Measurements from ENCODE around the gene KLF11. TPM values are rescaled to one million over a fixed set of nuclear protein-coding genes. Genes with fewer than 3 reads are reported as not detected.
A peak's percentile ranks its signal among the peaks of the same experiment; 100 is the strongest.

The KLF11 gene
- total RNA-seq, 1 donor from 2014 or later, result 20.8 TPM

- Histone ChIP-seq H3K9me3 (replicated peaks) (peaks cover 5% of the 10 kb centered on the region), H3K27me3 (ENCODE audit: low read depth) (no peaks in the 10 kb centered on the region), H3K4me1 (peaks cover 32% of the 10 kb centered on the region), H3K4me3 (no peak overlapping the region), H3K27ac (replicated peaks) (peak overlapping the region; percentile 91), H3K36me3 (no peaks in the 10 kb centered on the region)
- TF ChIP-seq CTCF (IDR thresholded peaks at IDR 0.05; ENCODE audit: borderline replicate concordance), result no peak
- no peak for DNase-seq
- intact Hi-C loops (cut with micrococcal nuclease), result no loop called here
Observed at GRCh38 chr2:10026940-10027569, 16.3 kb upstream of the KLF11 start.

GRCh38 chr2:10027660-10028330 is 15.6 kb upstream of the KLF11 start:
- no peak overlapping the region for H3K4me3 ChIP-seq
- intact Hi-C loops (cut with micrococcal nuclease), result no loop called here
- H3K27ac ChIP-seq (replicated peaks), result peak overlapping the region; percentile 91
- H3K36me3 ChIP-seq, result no peaks in the 10 kb centered on the region
- peaks cover 32% of the 10 kb centered on the region for H3K4me1 ChIP-seq
- TF ChIP-seq CTCF (IDR thresholded peaks at IDR 0.05; ENCODE audit: borderline replicate concordance), result no peak
- H3K9me3 ChIP-seq (replicated peaks), result peaks cover 5% of the 10 kb centered on the region
- H3K27me3 ChIP-seq (ENCODE audit: low read depth), result no peaks in the 10 kb centered on the region
- DNase-seq, result no peak

- Histone ChIP-seq H3K27ac (replicated peaks) (peak overlapping the region; percentile 91), H3K4me3 (peak overlapping the region; percentile 36), H3K36me3 (no peaks in the 10 kb centered on the region), H3K4me1 (peaks cover 36% of the 10 kb centered on the region), H3K9me3 (replicated peaks) (peaks cover 5% of the 10 kb centered on the region), H3K27me3 (ENCODE audit: low read depth) (no peaks in the 10 kb centered on the region)
- peak; percentile 18 for TF ChIP-seq CTCF (IDR thresholded peaks at IDR 0.05; ENCODE audit: borderline replicate concordance)
- intact Hi-C loops (cut with micrococcal nuclease), result no loop called here
- no peak for DNase-seq
Observed at GRCh38 chr2:10028407-10028987, 14.9 kb upstream of the KLF11 start.

- peaks cover 42% of the 10 kb centered on the region for H3K4me1 ChIP-seq
- peak overlapping the region; percentile 91 for H3K27ac ChIP-seq (replicated peaks)
- H3K27me3 ChIP-seq (ENCODE audit: low read depth), result no peaks in the 10 kb centered on the region
- peak; percentile 23 for TF ChIP-seq CTCF (IDR thresholded peaks at IDR 0.05; ENCODE audit: borderline replicate concordance)
- peaks cover 5% of the 10 kb centered on the region for H3K9me3 ChIP-seq (replicated peaks)
- peak; percentile 73 for DNase-seq
- peak overlapping the region; percentile 36 for H3K4me3 ChIP-seq
- intact Hi-C loops (cut with micrococcal nuclease), result no loop called here
- H3K36me3 ChIP-seq, result no peaks in the 10 kb centered on the region
Observed at GRCh38 chr2:10028988-10029874, 14.1 kb upstream of the KLF11 start.

- intact Hi-C loops (cut with micrococcal nuclease), result no loop called here
Observed at GRCh38 chr2:10029875-10030223, 13.5 kb upstream of the KLF11 start.

More at GRCh38 chr2:10029875-10030223, 13.5 kb upstream of the KLF11 start:
- Histone ChIP-seq H3K4me3 (peak overlapping the region; percentile 36), H3K9me3 (replicated peaks) (peaks cover 5% of the 10 kb centered on the region), H3K27ac (replicated peaks) (peak overlapping the region; percentile 91), H3K36me3 (no peaks in the 10 kb centered on the region), H3K4me1 (peaks cover 48% of the 10 kb centered on the region), H3K27me3 (ENCODE audit: low read depth) (no peaks in the 10 kb centered on the region)
- no peak for DNase-seq
- TF ChIP-seq CTCF (IDR thresholded peaks at IDR 0.05; ENCODE audit: borderline replicate concordance), result no peak

All from left ventricle myocardium inferior (tissue), 1 donor.